SK-N-SH (cell line): ENCODE measurements around the gene STPG2.

Experiments
- CTCF ChIP-seq: fragments of 200-600 bp; sonication (generic); IDR thresholded peaks from 2 replicates; pipeline ENCODE4 v1.6.1; 2017; ENCODE audit warnings: antibody characterized with exemption, mild to moderate bottlenecking, moderate library complexity
- EZH2phosphoT487 ChIP-seq: fragments of 200-600 bp; sonication (generic); IDR thresholded peaks from 2 replicates; pipeline ENCODE4 v1.6.1; 2017; ENCODE audit warnings: low read depth, mixed run types, mild to moderate bottlenecking, antibody characterized with exemption, moderate library complexity, borderline replicate concordance
- FOSL2 ChIP-seq: IDR thresholded peaks from 2 replicates; pipeline ENCODE4 v1.4.0; 2012; ENCODE audit warnings: low read depth, mild to moderate bottlenecking, moderate library complexity, borderline replicate concordance
- MXI1 ChIP-seq: IDR thresholded peaks from 2 replicates; pipeline ENCODE4 v1.6.1; 2012; ENCODE audit warnings: mild to moderate bottlenecking, low read depth, low read length, improper control_type of control experiment
- POLR2AphosphoS5 ChIP-seq: IDR thresholded peaks from 2 replicates; pipeline ENCODE4 v1.6.1; 2012; ENCODE audit warnings: low read depth, low read length
- RCOR1 ChIP-seq: fragments of 150-350 bp; IDR thresholded peaks from 2 replicates; pipeline ENCODE4 v1.6.1; 2017; ENCODE audit warnings: antibody characterized with exemption, low read length
- REST ChIP-seq: IDR thresholded peaks from 2 replicates; pipeline ENCODE4 v1.6.1; 2012; ENCODE audit warnings: mild to moderate bottlenecking, low read depth, low read length, moderate library complexity
- RFX5 ChIP-seq: IDR thresholded peaks from 2 replicates; pipeline ENCODE4 v1.6.1; 2012; ENCODE audit warnings: mild to moderate bottlenecking, improper control_type of control experiment, low read length
- USF1 ChIP-seq: IDR thresholded peaks from 2 replicates; pipeline ENCODE4 v1.4.0; 2012; ENCODE audit warnings: low read depth, borderline replicate concordance
- TF ChIP-seq, protein P1 (sequence below): fragments of 150-350 bp; IDR thresholded peaks from 2 replicates; pipeline ENCODE4 v1.6.1; 2016; ENCODE audit warnings: mild to moderate bottlenecking, low read depth, low read length

- TF ChIP-seq CTCF (no peak), MXI1 (no peak), REST (no peak), RFX5 (no peak), POLR2AphosphoS5 (no peak), USF1 (no peak), RCOR1 (no peak), EZH2phosphoT487 (no peak), FOSL2 (no peak)
- TF ChIP-seq, protein P1, sequence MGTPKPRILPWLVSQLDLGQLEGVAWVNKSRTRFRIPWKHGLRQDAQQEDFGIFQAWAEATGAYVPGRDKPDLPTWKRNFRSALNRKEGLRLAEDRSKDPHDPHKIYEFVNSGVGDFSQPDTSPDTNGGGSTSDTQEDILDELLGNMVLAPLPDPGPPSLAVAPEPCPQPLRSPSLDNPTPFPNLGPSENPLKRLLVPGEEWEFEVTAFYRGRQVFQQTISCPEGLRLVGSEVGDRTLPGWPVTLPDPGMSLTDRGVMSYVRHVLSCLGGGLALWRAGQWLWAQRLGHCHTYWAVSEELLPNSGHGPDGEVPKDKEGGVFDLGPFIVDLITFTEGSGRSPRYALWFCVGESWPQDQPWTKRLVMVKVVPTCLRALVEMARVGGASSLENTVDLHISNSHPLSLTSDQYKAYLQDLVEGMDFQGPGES, result no peak
Observed at GRCh38 chr4:98006060-98006459, 137.2 kb downstream of the STPG2 start.
